Fibroblast of skin of left quadriceps (primary cell): Measurements from ENCODE around the gene RABGGTA.

Experiments
- DNase-seq, 2 experiments: peaks; one replicate each; pipeline ENCODE4 v3.0.0-alpha.2; 2013; ENCODE audit warnings: low read depth in 2 of 2

RABGGTA gene, protein sequence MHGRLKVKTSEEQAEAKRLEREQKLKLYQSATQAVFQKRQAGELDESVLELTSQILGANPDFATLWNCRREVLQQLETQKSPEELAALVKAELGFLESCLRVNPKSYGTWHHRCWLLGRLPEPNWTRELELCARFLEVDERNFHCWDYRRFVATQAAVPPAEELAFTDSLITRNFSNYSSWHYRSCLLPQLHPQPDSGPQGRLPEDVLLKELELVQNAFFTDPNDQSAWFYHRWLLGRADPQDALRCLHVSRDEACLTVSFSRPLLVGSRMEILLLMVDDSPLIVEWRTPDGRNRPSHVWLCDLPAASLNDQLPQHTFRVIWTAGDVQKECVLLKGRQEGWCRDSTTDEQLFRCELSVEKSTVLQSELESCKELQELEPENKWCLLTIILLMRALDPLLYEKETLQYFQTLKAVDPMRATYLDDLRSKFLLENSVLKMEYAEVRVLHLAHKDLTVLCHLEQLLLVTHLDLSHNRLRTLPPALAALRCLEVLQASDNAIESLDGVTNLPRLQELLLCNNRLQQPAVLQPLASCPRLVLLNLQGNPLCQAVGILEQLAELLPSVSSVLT

DNA sequence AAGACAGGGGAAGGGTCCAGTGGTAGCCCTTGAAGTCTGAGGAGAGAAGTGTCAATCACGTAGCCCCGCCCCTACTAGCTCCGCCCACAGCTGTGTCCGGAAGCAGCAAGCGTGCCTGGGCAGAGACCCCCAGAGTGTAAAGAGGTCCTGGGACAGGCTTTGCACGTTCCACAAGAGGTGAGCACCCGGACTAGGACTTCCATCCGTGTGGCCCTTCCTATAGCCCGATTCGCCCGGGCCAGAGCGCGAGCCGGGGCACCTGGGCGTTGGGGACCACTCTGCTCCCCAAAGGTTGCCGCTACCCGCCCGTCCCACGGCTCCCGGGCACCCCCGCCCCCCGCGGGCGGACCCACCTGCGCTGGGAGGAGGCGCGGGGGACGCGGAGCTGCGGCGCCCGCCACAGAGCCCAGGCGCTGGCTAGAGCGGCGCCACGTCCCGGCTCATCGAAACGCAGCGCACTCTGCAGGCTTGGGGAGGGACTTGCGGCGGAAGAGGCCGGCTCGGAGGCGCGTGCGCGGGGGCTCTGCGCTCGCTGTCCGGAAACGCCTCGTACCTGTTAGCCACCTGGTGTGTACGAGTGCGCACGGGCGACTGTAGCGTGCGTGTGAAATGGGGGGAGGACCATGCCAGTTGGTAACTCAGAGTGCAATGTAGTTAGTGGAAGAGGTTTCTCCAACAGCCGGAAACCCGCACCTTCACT, at the start of gene RABGGTA:
RABGGTA (minus strand) TSS at position 464 of the 700 bp plus-strand sequence. CDS start 482 bp downstream, outside the sequence.
- DNase-seq: peak; percentile 60 to 64

DNA sequence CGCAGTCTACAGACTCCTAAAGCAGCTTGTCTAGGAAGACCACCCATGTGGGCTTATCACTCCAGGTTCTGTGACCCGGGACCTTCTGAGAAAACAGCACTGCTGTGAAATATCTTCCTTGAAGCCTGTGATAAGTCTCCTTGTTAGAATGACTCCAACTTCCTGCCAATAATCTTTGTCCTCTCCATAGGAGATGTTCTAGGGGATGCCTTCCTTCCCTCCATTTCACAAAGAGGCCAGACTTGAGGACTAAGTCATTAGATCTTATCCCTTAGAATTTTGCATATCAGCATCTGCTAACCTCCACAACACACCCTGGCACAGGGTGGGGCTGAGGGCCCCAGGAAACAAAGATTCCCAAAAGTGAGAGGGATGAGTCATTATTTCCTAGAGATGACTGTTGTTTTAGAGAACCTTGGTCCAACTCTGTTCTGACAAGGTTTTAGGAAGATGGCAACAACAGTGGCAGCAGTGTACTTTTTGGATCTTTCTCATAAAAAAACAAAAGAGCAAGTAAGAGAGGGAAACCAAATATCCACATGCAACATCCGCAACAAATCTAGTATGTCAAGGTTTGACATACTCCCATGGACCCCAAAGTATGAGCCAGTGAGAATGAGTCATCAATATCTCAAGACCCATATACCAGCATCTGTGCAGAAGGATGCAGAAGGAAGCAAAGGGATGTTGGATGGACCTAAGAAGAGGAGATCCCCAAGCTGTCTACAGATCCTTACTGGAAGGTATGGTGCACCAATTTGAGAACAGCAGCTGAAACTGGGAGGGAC, 45.9 kb upstream of the RABGGTA start:
- no peak for DNase-seq

DNA sequence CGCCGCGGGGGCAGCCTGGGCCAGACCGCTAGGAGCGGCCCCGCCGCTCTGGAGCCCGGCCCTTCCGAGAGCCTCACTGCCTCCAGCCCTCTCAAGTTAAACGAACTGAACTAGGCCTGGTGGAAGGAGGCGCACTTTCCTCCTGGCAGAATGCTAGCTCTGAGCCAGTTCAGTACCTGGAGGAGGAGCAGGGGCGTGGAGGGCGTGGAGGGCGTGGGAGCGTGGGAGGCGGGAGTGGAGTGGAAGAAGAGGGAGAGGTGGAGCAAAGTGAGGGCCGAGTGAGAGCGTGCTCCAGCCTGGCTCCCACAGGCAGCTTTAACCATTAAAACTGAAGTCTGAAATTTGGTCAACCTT, 45.2 kb upstream of the RABGGTA start:
- DNase-seq: no peak

DNA sequence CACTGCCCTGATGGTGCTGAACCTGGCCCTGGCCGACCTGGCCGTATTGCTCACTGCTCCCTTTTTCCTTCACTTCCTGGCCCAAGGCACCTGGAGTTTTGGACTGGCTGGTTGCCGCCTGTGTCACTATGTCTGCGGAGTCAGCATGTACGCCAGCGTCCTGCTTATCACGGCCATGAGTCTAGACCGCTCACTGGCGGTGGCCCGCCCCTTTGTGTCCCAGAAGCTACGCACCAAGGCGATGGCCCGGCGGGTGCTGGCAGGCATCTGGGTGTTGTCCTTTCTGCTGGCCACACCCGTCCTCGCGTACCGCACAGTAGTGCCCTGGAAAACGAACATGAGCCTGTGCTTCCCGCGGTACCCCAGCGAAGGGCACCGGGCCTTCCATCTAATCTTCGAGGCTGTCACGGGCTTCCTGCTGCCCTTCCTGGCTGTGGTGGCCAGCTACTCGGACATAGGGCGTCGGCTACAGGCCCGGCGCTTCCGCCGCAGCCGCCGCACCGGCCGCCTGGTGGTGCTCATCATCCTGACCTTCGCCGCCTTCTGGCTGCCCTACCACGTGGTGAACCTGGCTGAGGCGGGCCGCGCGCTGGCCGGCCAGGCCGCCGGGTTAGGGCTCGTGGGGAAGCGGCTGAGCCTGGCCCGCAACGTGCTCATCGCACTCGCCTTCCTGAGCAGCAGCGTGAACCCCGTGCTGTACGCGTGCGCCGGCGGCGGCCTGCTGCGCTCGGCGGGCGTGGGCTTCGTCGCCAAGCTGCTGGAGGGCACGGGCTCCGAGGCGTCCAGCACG, 44.6 kb upstream of the RABGGTA start:
- DNase-seq: no peak

DNA sequence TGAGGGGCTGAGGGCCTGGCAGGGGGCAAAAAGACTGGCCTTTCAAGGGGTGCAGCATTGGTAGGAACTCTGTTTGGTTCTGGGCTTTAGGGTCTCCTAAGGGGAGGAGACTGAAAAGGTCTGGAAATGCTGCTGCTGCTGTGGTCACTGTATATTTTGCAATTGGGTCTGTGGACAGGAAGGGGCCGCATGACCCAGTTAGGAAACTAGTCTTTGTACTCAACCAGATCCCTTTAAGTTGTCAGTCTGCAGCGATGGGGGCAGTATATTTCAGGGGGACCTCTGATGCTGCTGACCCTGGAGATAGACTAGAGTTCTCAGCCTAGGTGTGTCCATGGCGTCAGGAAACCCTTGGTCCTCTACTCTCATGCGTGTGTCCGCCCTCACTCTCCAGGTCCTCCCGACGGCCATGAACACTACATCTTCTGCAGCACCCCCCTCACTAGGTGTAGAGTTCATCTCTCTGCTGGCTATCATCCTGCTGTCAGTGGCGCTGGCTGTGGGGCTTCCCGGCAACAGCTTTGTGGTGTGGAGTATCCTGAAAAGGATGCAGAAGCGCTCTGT, 43.9 kb upstream of the RABGGTA start:
- DNase-seq: no peak

DNA sequence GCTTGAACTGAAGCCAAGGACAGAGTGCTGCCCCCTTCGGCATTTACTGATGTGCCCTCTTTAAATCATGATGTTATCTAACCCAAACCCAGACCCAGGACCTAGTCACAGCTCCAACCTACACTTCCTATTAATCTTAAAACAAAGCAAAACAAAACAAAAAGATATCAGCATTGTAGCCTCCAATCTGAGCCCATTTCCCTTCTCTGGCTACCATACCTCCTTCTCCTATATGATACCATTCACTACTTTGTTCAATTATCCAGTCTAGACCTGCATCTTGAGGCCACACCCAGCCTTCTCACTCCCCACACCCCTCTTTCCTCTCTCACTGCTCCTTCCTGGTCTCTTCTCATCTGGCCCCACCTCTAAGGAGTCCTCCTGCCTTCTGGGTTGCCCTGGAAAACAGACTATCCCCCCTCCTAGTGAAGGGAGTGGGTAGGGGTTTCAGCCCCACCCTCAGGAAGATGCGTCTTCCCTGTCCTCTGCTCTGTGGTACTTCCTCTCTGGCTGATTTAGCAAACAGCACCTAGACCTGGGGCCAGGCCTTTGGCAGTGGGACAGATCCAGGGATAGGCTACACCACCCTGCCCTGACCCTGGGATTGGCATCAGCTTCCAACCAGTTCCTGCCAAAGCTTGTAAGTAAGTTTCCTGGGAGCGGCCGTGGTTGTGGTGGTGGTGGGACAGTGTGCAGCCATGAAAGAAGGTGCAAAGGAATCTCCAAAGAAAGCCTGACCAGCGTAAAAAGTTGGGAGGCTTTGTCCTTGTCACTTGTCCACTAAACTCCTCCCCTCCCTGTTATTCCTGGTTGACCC, 43.2 kb upstream of the RABGGTA start:
- no peak for DNase-seq

DNA sequence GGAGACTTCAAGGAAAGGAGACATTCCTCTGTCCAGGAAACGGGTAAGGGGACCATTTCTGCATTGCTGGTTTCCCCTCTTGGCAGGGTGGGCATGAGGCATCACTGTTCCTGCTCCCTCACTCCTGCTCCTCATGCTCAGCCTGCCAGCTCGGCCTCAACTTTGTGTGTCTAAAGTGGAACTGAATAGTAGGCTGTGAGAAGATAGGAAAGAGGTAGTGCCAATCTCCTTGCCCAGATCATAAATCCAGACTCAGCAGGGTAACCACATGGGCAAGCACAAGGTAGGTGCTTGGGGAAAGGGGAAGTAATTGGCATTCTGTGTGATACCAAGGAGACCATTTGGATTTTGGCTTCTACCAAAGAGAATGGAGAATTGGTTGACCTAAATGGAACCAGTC, 42.5 kb upstream of the RABGGTA start:
- no peak for DNase-seq

DNA sequence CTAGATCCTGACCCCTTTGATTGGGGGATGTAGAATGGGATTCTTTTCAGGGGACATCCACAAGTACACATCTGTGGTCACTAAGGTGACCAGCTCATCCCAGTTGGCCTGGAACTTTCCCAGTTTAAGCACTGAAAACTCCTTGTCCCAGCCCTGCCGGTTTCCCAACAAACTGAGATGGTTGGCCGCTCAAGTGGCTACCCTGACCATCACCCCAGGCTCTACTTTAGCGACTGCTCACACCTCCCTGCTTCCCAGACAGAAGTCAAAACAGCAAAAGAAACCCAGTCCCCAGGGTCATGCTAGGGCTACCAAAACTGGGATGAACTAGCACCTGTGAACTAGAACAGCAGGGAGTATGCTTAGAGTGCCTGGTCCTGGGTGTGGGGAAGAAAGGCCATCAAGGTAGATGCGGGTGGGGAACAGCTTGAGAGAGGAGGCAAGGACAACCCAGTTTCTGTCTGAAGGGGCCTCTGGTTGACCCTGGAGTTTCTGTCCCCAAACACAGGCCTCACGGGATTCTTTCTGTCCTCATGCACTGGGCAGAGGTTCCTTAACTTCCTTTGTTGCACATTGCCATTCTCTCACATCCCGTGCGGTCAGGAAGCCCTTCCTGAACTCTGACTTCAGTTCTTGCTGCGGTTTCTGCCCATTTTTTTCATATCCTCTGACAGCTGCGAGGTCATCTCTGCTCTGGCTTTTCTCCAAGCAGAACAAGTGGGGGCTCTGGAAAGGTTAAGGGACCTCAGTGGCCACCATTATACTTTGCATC, 41.5 kb upstream of the RABGGTA start:
- DNase-seq: no peak

DNA sequence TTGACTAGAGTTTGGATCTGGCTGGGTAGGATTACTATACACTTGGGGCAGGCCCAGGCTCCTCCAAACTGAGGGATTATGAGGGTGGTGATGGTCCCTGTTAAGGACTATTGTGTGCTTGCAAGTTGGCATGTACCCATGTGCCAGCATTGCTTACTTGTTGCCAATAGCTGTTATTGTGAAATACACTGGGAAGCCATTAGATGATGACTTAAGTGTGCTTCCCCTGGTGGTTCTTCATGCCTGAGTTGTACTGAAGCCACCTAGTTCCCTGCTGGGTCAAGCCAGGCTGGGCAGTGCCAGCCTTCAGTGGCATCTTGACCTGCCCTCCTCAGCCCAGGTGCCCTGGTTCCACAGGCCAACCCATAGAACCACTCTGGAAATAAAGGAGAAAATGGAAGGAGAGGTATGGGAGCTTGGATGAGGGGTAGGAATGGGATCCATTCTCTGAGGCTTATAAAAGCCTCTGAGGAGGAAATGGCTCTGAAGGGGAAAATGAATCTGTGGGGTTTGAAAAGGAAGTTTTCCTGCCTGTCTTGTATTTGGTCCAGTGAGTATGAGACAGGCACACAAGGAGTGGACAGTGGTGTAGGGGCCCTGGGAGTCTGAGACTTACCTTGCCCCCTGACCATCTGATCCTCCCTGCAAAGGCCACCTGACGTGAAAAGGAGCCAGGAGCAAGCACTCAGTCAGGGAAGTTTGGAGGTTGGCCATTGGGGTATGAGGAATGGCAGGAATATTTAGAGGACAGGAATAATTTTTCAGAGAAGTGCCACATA, 40.6 kb upstream of the RABGGTA start:
- no peak for DNase-seq

DNA sequence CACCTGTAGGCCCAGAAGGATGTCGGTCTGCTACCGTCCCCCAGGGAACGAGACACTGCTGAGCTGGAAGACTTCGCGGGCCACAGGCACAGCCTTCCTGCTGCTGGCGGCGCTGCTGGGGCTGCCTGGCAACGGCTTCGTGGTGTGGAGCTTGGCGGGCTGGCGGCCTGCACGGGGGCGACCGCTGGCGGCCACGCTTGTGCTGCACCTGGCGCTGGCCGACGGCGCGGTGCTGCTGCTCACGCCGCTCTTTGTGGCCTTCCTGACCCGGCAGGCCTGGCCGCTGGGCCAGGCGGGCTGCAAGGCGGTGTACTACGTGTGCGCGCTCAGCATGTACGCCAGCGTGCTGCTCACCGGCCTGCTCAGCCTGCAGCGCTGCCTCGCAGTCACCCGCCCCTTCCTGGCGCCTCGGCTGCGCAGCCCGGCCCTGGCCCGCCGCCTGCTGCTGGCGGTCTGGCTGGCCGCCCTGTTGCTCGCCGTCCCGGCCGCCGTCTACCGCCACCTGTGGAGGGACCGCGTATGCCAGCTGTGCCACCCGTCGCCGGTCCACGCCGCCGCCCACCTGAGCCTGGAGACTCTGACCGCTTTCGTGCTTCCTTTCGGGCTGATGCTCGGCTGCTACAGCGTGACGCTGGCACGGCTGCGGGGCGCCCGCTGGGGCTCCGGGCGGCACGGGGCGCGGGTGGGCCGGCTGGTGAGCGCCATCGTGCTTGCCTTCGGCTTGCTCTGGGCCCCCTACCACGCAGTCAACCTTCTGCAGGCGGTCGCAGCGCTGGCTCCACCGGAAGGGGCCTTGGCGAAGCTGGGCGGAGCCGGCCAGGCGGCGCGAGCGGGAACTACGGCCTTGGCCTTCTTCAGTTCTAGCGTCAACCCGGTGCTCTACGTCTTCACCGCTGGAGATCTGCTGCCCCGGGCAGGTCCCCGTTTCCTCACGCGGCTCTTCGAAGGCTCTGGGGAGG, 39.5 kb upstream of the RABGGTA start, which contains the start of gene LTB4R:
LTB4R (plus strand) TSS at position 857 of the 959 bp plus-strand sequence. CDS start 4,150 bp downstream, outside the sequence.
- DNase-seq: no peak

DNA sequence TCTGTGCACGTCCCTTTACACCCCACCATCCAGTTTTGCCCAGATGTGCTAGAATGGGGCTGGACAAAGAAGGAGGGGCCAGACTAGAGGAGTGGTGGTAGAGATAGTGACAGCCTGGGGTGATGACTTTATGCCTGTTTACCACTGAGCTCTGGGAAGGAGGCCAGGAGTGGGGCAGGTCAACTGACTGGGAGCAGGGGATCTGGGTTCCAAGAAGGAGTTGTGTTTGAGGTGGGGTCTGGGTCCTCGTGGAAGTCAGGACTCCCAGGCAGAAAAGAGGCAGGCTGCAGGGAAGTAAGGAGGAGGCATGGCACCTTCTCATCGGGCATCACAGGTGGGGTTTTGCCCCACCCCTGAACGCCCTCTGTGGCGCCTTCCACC, 38.9 kb upstream of the RABGGTA start:
- DNase-seq: no peak

DNA sequence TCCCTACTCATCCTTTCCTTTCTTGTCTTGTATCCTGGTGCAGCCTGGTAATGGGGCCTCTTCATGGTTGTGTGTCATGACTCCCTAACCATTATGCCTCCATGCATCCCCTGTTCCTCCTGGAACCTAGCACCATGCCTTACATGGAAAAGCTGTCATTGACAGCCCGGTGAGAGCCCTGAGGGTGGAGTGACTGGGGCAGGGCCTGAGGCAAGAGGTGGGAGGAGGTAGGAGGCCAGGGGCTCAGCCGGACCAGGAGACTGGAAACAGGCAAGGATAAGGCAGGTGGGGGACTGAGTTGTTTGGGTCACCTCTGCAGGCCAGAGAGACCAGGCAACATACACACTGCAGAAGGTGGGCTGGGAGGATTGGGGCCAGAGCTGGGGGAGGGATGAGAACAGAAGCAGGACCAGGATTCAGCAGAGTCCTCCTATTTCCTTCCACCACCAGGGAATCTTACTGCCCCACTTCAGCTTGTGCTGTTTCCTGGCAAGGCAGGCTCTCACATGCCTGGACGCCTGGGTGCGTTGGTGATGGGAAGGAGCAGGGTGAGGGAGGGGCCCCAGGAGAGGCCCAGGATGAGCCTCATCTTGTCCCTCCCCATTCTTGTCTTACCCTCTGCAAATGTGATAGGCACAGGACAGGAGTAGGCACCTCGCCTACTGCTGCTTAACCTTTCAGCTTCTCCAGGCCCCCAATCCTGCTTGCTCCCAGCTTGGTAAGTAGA, 38.3 kb upstream of the RABGGTA start, which contains the start of gene LTB4R2:
LTB4R2 (plus strand) TSS at position 603 of the 727 bp plus-strand sequence. CDS start 525 bp downstream, outside the sequence.
- DNase-seq: no peak

DNA sequence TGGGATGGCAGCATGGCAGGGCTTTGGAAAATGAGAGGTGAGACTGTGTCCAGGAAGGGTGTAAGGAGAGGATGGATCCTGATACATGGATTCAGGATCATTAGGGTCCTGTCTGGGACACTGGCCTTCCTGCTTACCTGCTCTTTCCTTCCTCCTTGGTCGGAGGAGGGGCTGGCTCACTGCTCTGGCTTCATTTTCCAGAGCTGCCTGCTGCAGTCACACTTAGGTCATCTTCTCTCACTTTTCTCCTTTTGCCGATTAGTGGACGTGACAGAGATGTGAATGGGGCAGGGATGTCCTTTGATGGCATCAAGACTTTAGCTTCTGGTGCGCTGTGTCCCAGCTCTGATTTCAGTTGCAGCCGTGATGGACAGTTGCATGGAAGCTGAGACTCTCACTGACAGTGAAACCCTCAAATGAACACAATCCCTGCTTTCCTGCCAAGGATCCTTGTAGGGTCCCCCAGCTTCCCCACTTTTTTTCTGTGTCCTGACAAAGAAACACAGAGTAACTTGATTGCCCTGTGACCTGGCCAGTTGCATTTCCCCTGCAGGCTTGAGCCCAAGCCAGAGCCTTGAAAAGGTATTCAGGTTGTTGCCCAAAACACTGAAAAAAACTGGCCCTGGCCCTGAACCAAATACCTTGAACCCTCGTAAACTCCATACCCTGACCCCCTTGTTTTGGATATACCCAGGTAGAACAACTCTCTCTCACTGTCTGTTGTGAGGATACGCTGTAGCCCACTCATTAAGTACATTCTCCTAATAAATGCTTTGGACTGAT, 37.1 kb upstream of the RABGGTA start:
- DNase-seq: no peak

DNA sequence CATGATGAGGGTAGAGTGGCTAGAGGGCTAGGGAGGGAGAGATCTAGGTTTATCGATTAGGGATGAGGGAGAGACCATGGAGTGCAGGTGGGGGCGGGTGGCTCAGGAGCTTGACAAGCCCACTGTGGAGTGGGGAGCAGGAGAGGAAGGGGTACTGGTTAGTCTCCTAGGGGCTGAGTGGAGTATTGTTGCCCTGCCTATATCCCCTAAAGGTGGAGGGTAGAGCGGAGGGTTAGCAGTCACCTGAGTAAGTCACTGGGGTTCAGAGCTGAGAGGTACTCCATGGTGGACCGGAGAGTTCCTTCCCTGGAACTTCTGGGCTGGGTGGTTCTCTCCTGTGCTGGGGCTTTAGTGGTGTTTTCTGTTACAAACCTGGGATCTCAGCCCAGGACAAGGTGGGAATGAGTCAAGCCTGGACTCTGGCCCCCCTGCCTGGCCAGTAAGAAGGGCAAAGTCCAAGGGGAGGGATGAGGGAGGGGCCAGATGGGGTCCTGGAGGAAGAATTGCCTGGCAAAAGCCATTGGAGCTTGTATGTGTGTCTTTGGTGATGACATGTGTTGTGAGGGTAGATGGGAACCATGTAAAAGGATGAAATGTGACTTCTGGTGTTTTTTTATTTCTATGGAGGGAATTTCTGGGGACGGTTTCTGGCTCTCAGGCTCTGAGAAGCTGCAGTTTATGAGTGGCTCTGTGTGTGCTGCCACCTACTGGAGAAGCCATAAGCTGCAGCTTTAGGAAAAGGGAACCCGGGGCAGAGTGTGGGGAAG, 36.4 kb upstream of the RABGGTA start, which contains the start of gene CIDEB:
CIDEB (minus strand) TSS at position 403 of the 767 bp plus-strand sequence; CDS start at position 284, 119 bp downstream.
- DNase-seq: peak in 1 of 2 experiments; percentile 24

DNA sequence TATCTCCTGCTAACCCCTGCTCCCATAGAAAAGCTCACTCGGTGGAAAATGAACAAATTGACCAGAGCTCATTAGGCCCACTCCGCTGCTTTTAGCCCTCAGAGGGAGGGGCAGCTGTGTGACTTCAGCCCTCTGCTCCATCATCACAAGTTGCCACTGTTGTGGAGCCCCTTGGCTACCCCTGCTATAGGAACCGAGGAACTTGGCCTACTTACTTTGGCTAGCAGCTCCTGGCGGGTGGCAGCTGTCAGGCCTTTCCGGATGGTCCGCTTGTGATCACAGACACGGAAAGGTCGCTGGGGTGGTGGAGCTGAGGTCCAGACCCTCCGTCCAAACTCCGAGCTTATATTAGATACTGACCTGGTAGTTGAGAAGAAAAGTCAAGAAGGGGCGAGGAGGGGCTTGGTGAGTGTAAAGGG, 35.8 kb upstream of the RABGGTA start:
- DNase-seq: no peak
